ENCODE results near the gene ACOT12.
A peak's percentile ranks its signal among the peaks of the same experiment; 100 is the strongest.
"Not testable (repeated sequence)": the region's sequence is repeated elsewhere in the genome, so short reads cannot be mapped to it uniquely, and the experiment has no call there.

The ACOT12 gene

DNA sequence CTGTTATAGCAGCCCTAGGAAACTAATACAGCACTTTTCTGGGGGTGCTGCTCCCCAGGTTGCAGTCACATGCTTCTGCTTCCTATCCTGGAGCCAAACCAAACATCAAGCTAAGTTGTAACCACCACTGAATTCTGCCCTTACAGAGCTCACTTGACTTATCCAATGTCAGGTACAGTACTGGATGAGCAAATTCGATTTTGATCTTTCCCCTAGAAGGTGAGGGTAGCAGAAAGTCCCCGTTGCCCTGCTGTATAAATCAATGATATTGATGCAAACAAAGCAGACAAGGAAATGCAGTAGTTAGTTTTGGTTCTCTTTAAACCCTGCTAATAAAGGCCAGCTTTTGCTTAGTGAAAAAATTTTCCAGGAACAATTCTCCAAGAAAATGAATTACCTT, 56.1 kb downstream of the ACOT12 start:
- no peak for DNase-seq (ENCODE audit: low read depth)

DNA sequence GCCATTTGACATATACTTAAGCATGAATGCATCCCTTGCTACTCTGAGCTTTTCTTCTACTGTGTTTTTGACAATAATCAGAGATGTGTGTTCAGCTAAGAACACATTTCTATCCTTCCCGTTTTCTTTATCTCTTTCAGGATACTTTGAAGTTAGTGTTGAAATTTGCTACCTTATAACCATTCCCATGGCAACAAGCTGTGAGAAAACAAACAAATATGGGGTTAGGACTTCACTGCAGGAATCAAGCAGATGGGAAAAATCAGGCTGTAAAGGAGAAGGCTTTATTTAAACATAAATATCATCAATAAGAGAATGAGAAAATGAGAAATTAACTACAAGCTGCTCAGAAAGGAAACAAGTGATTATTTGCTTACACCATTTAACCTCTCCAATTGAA, 57.4 kb downstream of the ACOT12 start:
- DNase-seq (ENCODE audit: low read depth) = no peak

GRCh38 chr5:81335946-81336345, 58.0 kb downstream of the ACOT12 start:
- no peak for DNase-seq (ENCODE audit: low read depth)

DNA sequence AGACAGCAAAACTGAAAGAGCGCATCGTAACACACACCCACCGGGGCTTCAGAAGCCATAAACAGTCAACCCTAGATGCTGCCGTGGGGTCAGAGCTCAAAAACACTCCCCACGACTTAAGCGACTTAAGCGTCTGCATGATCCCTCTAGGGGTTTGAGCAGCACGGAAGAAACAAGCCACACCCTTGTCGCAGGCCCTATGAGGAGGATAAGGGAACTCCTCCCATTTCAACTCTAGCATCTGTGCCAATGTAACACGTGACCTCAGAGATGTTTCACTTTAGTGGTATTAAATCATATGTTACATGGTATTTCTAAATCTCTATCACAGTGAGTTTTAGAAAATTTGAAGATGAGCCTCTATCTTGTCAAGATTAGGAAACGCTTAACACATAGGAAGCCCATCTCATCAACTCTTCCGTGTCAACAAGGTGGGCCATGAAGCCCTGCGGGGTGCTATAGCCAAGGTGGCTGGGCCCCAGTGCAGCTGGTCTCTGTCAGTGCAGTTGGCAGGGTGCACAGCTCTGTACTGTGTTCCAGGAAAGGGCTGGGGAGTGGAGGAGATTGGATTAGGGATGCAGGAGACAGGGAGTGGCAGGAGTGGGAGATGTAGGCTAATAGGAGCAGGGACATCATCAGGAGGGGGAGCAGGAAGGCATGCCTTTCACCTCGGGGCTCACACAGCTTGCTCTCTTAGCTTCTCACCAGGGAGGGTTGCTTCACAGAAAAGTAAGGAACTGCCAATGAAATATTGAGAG, 59.5 kb downstream of the ACOT12 start:
- DNase-seq (ENCODE audit: low read depth) = no peak

GRCh38 chr5:81326554-81326953, 67.4 kb downstream of the ACOT12 start:
- DNase-seq (ENCODE audit: low read depth) = no peak

- DNase-seq (ENCODE audit: low read depth) = no peak
Measured at GRCh38 chr5:81317536-81317935, 76.4 kb downstream of the ACOT12 start.

DNA sequence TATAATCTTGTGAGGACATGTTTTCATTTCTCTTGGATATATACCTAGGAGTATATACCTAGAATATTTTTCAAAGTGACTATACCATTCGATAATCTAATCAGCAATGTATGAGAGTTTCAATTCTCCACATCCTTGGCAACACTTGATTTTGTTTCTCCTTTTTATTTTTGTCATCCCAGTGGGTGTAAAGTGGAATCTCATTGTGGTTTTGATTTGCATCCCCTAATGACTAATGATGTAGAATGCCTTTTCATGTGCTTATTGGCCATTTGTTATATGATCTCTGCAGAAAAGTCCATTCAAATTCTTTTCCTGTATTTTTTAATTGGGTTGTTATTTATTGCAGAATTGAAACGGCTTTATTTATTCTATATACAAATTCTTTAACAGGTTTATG, 77.4 kb downstream of the ACOT12 start:
- no peak for DNase-seq (ENCODE audit: low read depth)

GRCh38 chr5:81315830-81316229, 78.1 kb downstream of the ACOT12 start:
- no peak for DNase-seq (ENCODE audit: low read depth)

GRCh38 chr5:81315336-81315735, 78.6 kb downstream of the ACOT12 start:
- DNase-seq (ENCODE audit: low read depth) = no peak

- DNase-seq (ENCODE audit: low read depth) = no peak
Measured at GRCh38 chr5:81314581-81314980, 79.4 kb downstream of the ACOT12 start.

GRCh38 chr5:81313686-81314085, 80.2 kb downstream of the ACOT12 start:
- DNase-seq (ENCODE audit: low read depth) = no peak

GRCh38 chr5:81313278-81313677, 80.7 kb downstream of the ACOT12 start:
- no peak for DNase-seq (ENCODE audit: low read depth)

- no peak for DNase-seq (ENCODE audit: low read depth)
Measured at GRCh38 chr5:81310402-81311063, 83.4 kb downstream of the ACOT12 start.

DNA sequence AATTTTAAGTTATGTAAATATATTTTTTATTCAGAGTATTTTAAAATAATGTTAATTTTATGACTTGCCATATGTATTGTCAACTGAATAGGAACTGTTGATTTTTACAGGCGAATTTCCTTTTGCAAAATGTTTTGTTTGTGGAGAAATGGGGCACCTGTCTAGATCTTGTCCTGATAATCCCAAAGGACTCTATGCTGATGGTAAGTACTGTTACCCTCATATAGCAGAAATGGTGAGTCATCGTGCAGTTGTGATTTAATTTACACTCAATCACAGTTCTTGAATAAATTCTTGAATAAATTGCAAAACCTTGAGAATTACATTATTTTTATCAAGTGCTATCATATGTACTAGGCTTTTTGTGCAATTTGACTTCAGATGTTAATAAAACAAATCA, 85.1 kb downstream of the ACOT12 start:
- DNase-seq (ENCODE audit: low read depth) = no peak

DNA sequence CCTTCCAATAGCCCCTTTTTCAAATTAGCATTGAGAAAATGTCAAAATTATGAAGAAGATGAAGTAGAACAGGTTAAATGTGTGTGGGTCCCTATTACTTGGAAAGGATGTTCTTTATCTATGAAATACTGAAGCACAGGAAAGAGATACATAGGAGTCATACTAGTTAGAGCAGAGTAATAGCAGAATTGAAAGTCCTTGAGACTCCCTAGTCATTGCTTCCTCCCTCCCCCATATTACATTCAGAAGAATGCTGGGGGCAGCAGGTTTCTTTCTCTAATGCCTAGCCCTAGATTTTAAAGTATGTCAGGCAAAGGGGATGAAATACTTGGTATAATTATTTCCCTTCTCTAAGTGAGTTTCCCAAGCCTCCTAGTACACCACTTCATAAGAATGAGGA, 88.1 kb downstream of the ACOT12 start:
- no peak for DNase-seq (ENCODE audit: low read depth)

DNA sequence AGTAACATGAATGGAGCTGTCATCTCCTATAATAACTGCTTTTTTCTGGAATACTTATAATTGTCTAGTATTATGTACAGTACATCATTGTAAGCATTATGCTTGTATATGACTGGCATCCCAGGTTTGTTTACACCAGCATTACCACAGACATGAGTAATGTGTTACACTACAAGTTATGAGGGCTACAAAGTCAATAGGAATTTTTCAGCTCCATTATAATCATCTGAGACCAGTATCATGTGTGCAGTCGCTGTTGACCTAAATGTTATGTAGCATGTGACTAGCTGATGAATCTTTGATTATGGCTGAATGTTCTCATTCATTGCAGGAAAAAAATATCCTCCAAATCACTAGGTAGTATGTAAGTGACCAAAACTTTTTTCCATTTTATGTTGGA, 90.4 kb downstream of the ACOT12 start:
- DNase-seq (ENCODE audit: low read depth) = no peak

DNA sequence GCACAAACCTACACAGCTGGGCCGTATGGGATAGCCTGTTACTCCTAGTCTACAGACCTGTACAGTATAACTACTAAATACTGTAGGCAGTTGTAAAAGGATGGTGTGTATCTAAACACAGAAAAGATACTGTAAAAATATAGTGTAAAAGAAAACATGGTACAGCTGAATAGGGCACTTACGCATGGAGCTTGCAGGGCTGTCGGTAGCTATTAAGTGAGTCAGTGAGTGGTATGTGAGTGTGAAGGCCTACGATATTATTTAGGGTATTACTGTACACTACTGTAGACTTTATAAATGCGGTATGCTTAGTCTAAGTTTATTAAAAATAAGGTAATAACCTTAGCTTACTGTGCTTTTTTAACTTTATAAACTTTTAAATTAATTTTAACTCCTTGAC, 91.3 kb downstream of the ACOT12 start:
- no peak for DNase-seq (ENCODE audit: low read depth)

- DNase-seq (ENCODE audit: low read depth) = peak; percentile 85
Measured at GRCh38 chr5:81301271-81302015, 92.5 kb downstream of the ACOT12 start, which contains the start of gene ZCCHC9. TSS of gene ZCCHC9 (plus strand) at chr5:81301587. CDS start at chr5:81304758, 3,171 bp downstream.

DNA sequence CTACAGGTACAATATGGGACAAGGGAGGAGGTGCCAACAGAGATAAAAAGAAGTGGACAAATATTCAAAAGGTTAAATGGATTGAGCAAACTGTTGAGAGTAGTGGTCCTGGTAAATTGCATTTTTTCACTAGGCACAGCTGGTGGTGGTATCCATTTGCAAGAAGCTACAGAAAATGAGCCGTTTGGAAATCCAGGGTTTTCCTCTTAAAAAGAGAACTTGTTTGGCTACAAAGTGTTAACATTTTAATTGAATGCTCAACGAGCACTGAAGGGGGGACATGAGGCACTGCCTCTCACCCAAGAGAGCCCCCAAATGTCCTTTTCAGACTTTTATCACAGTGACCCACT, 93.0 kb downstream of the ACOT12 start:
- no peak for DNase-seq (ENCODE audit: low read depth)

DNA sequence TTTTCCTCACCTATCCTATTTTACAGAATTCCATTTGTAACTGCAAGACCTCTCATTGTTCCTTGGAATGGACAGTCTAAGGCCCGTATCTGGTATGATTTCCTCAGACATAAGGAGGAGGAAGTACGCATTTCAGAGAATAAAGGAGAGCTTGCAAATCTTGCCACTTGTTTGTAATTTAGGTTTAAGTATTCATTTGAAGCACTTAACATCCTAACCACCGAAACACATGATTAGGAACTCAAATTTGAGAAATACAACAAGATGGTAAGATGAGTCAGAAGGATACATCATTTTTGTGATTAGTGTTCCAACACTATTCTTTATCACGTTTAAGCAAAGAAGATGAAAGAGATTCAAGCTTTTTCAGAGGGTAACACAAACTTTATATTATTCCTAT, 96.4 kb downstream of the ACOT12 start:
- no peak for DNase-seq (ENCODE audit: low read depth)

DNA sequence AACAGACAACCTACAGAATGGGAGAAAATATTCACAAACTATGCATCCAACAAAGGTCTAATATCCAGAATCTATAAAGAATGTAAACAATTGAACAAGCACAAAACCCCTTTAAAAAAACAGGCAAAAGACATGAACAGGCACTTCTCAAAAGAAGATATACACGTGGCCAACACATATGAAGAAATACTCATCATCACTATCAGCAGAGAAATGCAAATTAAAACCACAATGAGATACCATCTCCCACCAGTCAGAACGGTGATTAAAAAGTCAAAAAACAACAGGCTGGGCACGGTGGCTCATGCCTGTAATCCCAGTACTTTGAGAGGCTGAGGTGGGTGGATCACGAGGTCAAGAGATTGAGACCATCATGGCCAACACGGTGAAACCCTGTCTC, 99.9 kb downstream of the ACOT12 start:
- not testable (repeated sequence) for DNase-seq (ENCODE audit: low read depth)

DNA sequence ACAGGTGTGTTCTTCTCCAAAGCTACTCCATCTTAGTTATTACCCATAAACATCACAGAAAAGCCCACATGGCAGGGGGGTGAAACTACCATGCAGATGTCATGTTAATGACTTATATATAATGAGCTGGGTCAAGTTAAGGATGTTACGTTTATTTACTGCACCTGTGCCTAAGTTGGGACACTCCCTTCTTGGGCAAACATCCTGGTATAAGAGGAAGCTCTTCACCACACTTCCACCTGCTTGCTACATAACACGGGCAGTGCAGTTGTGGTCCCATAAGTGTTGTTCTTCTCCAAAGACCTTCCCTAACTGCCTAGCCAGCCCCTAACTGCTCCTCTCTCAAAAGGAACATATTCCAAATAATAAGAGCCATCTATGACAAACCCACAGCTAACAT, 101.8 kb downstream of the ACOT12 start:
- DNase-seq (ENCODE audit: low read depth) = no peak

DNA sequence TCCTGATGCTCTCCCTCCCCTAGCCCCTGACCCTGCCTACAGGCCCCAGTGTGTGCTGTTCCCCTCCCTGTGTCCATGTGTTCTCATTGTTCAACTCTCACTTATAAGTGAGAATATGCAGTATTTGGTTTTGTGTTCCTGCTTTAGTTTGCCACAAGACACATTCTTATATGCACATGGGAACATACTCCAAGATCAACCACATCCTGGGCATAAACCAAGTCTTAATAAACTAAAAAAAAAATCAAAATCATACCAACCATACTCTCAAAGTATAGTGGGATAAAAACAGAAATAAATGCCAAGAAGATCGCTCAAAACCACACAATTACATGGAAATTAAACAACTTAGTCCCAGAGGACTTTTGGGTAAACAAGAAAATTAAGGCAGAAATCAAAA, 103.8 kb downstream of the ACOT12 start:
- DNase-seq (ENCODE audit: low read depth) = no peak

Measured in stimulated activated CD8-positive, alpha-beta memory T cell treated with anti-CD3 and anti-CD28 coated beads, Interleukin-15, amount 100 ng/mL, for 24 hours (primary cell).